ENCODE data around the gene IFT80.
"Not testable (repeated sequence)": the region's sequence is repeated elsewhere in the genome, so short reads cannot be mapped to it uniquely, and the experiment has no call there.

Gene IFT80

DNA sequence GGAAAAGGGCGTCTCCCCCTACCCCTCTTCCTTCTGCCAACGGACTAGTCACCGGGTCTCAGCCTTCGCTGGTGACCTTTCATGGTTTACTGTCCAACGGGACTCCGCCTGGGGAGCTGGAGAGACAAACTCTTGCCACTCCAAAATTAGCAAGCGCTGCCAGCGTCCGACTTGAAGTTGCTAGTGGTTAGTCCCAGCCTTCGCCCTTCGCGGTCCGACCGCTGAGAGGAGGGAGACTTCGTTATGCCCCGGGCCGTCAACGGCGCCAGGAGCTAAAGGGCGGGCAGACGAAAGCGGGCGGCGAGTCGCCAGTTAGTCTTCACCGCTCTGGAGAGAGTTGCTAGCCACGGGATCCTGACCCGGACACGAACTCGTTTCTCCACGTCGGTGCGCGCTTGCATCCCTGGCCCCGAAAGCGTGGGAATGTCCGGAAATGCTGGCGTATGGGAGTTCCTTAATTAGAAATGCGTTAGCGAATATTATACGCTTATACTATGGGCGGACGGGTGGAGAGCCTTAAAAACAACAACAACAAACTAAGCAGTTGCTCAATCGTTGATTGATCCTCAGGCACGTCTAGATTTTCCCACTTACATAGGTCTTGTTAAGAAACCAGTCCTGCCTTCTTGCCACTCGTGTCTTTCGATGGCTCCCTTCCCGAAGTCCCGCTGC, 1.1 kb upstream of the IFT80 start:
- DNase-seq: peak; percentile 21

DNA sequence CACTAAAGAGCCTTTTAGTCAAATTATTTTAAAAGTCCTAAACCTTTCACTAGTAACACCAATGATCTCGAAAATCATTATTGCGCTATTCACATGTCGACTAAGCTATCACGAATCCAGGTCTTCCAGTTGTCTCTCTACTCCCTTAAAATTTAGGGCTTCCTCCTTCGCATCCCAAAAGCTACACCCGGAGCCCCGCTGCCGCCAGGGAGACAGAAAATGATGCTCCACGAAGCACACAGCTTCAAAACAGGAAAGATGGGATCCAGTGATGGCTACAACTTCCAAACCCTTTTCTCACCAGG, 253 bp downstream of the IFT80 start:
- DNase-seq: no peak

DNA sequence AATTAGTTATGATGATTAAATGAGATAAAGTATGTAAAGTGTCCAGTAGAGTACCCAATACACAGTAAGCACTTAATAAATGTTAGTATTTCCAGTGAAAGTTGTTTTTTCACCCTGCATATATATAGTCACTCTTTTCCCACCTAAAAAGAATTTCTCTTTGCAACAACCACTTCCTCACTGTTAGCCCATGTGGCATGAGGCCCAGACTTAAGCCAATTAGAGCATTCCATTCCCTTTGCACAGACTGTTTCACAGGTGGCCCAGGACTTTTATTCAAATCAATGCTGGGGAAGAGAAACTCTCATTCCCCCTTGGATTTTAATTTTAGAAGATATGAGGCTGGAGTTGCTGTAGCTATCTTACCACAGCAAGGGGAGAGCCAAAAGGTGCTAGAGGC, 3.7 kb downstream of the IFT80 start:
- DNase-seq: no peak

DNA sequence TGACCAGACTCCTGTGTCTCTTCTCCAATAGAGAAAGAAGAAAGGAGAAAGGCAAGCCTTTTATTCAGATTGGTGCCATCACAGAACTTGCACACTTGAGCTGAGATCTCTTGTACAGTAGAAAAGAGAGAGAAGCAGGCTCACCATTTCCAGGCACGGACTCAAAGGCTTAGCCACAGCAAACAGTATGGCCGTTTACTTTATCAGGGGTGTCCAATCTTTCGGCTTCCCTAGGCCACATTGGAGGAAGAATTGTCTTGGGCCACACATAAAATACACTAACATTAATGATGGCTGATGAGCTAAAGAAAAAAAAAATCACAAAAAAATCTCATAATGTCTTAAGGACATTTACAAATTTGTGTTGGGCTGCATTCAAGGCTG, 5.0 kb downstream of the IFT80 start:
- no peak for DNase-seq

DNA sequence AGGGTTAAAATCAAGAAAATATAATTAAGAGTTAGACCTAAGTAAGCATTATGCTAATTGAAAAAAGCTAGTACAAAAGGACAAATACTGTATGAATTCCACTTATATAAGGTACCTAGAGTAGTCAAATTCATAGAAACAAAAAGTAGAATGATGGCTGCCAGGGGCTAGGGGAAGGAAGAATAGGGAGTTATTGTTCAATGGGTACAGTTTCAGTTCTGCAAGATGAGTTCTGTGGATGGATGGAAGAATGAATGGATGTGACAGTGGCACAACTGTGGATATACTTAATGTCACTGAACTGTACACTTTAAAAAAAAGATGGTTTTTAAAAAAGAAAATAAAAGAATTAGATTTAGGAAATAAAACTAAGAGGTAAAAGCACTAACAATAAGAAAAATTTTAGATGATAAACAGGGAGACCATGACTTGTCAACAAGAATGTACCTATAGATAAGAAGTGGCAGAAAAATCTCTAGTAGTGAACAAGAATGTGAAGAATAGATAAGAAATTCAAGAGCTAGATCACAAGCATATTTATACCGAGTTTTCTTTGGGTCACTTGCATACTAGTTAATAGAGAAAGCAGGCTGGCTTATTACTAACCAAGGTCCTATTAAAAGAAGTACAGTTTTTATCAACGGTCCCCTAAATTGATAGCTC, 5.5 kb downstream of the IFT80 start:
- DNase-seq: no peak

DNA sequence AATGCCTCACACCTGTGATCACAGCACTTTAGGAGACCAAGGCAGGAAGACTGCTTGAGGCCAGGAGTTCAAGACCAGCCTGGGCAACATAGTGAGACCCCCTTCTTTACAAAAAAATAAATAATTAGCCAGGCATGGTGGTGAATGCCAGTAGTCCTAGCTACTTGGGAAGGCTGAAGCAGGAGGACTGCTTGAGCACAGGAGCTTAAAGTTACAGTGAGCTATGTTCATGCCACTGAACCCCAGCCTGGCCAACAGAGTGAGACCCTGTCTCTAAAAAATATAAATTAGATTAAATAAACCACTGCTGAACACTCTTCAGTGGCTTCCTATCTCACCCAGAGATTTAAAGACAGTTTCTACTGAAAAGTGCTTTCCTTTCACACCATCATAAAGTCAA, 6.2 kb downstream of the IFT80 start:
- no peak for DNase-seq

DNA sequence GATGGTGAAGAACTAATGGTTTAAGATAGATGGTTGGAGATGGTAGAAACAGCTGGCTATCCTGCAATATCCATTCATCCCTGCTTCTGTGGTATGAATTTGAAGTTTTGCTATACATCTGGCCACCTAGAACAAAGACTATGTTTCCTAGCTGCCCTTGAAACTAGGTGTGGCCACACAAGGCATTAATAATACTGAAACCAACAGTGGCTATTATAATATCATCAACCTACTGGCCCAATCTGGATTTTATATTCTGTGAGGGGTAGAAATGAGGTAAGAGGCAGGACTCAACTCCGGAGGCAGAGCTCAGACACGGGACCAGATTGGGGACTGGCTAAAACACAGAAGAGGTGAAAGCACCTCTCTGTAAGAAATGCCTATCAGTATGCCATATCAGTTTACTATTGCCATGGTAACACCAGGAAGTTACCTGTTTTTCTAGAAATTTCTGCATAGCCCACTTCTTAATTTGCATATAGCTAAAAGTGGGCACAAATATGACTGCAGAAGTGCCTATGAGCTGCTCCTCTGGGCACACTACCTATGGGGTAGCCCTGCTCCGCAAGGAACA, 8.4 kb downstream of the IFT80 start:
- no peak for DNase-seq

DNA sequence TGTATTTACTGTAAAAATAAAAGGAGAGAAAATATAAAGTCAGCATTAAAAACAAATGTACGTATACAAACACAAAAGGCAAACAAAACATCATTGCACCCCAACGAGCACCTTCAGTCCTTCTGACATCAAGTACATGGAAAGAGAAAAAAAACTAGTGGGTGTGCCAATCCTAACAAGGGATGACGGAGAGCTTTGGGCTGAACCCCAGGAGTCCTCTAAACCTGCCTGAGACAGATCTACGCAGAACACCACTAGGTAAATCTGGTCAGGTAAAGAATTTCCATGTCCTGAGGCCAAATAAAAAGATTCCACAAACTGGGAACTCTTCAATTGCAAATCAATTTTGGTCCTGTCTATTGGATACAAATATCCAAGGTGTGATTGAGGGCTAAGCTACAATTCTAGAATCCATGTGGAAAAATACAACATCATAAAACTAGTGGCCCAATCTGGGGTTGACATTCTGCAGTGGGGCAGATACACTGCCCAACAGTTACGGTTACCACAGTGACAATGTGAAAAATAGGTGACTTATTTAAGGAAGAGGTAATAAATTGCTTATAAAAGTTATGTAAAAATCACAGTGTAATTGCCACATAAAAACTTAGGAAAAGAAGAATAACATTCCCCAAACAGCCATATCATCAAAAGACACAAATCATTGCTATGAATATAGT, 14.2 kb downstream of the IFT80 start:
- no peak for DNase-seq

DNA sequence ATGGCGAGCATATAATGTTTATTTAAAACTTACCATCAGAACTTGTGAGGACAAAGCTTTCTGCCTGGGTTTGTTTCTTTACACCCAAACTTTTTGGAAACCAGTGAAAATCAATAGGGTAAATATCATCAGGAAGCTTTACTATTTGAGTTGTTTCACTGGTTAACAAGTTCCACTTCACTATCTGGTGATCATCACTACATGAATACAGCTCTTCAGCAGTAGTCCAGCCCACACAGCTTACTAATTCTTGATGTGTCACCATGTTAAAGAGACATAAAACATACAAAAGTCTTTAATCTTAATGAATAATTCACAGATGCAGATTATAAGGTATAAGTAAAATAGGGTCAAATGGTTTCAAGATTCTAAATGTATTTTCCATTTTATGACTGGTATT, 17.6 kb downstream of the IFT80 start:
- DNase-seq: no peak

DNA sequence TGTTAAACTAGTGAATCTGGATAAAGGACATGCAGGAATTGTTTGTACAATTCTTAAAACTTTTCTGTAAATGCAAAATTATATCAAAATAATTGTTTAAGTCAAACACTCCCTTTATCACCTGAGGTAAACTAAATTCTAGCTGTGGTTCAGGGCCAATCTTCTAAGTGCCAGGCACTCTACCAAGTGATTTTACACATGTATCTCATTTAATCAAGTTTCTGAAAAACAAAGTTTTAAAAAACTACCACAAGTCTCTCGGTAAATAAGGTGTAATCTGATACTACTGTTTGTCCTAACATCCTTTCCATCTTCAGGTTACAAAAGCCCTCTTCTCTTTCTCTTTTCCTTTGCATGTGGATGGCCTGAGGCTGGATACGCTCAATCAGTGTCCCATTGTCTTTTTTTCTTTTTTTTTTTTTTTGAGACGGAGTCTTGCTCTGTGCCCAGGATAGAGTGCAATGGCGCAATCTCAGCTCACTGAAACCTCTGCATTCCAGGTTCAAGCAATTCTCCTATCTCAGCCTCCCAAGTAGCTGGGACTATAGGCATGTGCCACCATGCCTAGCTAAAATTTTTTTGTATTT, 19.3 kb downstream of the IFT80 start:
- no peak for DNase-seq

DNA sequence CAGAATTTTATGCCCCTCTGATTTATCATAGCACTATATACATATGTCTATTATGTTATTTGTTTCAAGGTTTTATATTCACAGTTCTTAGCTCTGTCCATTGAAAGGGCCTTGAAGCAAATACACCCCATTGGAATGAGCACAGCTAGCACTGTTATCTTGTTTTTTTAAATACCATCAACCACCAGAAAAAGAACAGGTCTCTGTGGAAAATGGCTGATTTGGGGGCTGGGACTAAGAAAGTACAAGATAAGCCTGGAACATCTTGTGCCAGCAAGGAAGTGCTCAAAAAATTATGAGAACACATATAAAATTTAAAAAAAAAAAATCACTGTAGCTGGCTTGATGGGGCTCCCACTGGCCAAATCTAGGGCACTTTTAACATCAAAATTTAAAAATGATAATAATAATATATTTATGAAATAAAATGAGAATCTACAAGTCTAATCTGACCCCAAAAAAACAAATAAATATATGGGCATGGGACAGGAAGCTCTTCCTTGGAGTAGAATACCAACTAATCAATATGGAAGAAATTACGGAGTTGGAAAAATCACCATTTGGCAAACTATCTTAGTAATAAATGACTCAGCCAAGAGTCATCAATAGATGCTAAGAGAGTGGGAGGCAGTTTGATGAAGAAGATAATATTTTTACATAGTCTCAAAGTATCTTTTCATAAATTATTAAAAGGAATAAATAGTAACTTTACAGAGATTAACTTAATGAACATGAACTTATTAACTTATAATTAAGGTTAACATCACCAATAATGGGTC, 20.5 kb downstream of the IFT80 start:
- DNase-seq: no peak

DNA sequence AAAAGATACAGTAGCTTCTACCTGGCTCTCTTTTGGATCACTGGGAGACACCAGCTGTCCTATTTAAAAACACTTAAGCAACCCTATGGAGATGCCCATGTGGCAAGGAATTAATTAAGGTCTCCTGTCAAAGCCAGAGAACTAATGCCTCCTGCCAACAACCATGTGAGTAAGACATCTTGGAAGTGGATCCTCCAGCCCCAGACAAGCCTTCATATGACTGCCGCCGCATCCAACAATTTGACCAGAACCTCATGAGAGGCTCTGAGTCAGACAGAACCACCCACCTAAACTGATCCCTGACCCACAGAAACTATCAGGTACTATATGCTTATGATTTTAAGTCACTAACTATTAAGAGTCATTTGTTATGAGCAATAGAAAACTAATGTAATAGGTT, 22.3 kb downstream of the IFT80 start:
- no peak for DNase-seq

DNA sequence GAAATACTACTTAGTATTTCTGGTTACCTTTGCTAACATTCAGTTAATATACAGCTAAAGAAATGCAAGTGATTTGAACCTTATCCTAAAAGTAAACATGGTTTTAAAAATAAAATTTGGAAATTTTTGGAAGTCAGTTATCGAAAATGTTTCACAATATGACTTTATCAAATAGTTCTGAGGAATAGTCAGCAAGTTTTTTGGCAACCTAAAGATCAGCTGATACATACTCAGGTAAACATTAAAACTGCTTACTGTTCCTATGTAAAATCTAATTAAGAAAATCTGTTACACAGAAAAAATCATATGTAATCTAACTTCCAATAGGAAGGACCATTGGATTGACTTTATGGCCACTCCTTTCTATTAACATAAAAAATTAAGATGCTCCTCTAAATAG, 24.1 kb downstream of the IFT80 start:
- DNase-seq: no peak

DNA sequence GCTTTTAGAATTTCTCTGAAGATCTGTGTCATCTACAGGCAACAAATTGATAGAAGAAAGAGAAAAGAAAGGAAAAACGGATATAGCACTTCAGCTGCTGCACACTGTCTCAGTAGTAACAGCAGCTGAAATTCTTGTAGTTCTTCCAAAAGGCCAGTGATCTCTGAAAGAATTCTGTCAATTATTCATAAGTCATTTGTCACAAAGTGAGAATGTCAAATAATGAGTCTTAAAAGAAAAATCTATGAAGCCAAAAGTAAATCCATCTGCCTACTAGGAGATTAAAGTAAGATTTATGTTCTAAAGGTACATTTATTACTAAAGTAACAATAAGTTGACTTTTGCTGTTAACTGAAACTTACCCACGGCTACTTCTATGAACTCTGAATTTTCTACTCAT, 24.6 kb downstream of the IFT80 start:
- DNase-seq: no peak

DNA sequence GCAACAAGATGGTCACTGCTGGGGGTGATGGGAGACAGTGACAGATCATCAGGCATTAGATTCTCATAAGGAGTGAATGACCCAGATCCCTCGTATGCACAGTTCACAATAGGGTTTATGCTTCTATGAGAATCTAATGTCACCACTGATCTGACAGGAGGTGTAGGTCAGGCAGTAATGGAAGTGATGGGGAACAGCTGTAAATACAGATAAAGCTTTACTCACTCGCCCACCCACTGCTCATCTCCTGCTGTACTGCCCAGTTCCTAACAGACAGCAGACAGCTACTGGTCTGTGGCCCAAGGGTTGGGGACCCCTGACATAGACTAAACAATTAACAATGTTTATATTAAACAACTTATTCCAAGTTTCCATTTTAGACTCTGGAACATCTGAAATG, 25.4 kb downstream of the IFT80 start:
- DNase-seq: no peak

DNA sequence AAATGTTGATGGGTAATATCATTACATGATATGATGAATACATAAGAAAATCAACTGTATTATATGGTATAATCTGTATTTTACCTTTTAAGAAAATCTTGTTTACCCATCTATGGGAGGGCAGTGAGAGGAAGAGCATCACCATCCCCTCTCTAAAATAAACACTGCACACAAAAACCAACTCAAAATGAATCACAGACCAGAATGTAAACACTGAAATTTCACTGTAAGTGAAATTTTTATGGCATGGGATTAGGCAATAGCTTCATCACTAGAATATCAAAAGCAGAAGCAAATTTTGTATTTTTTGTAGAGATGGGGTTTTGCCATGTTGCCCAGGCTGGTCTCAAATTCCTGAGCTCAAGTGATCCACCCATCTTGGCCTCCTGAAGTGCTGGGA, 26.2 kb downstream of the IFT80 start:
- DNase-seq: no peak

DNA sequence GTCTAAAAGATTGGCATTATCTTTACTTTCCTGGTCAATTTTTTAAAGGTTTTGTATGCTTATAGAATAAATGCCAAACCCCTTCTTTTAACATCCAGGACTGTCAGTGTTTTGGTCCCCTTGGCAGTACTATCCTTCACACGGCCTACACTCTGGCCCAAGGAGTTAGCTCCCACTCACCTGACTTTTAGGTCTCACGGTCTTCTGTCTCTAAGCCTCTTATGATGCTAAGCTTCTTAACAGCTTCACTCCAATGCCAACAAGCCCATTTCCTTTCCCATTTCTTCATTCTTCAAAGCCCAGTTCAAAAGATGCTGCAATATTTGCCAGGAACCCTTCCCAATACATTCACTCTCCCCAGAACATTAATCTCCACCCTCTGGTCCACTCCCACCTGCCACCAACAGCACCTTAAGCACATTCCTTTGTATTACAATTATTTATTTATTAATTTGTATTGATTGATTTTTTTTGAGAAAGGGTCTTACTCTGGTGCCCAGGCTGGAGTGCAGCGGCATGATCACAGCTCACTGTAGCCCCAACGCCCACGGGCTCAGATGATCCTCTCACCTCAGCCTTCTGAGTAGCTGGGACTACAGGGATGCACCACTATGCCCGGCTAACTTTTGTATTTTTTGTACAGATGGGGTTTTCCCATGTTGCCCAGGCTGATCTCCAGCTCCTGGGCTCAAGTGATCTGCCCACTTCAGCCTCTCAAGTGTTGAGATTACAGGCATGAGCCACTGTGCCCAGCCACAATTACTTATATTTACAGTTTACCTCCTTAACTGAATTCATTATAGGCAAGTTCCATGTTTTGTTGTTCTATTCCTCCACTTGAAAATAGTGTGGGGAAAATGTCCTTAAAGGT, 27.8 kb downstream of the IFT80 start:
- no peak for DNase-seq

DNA sequence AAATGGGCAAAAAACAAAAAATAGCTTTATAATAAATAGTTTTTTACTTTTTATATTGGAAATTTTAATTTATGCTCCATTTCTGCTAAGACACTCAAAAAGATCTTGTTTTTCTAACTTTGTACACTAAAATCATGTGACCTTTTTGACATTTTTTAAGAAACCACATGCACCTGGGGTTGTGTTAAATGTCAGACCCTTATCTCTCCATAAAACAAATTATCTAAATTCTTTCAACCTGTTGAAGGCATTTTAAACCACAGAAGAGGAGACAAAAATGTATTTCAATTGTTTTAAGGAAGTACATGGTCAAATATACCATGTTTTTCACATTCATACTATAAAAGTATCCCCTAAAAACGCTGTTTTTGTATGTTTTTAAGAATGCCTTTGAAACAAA, 29.2 kb downstream of the IFT80 start:
- no peak for DNase-seq

DNA sequence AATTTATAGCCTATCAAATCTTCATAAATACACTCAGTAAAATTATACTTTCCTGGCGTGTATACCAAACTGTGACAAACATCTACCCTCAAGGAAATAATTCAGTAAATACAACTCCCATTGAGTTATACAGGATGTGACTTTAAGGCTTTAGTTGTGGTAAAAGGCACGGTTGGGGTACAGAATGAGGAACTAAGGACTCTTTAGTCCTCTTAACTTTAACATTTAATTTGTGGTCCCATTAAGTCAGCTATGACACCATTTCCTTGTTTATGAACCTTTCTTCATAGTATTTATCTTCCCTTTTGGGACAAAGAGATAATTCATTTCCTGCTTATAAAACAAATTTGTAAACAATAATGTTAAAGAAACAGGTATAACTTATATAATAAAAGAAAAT, 30.2 kb downstream of the IFT80 start:
- no peak for DNase-seq

DNA sequence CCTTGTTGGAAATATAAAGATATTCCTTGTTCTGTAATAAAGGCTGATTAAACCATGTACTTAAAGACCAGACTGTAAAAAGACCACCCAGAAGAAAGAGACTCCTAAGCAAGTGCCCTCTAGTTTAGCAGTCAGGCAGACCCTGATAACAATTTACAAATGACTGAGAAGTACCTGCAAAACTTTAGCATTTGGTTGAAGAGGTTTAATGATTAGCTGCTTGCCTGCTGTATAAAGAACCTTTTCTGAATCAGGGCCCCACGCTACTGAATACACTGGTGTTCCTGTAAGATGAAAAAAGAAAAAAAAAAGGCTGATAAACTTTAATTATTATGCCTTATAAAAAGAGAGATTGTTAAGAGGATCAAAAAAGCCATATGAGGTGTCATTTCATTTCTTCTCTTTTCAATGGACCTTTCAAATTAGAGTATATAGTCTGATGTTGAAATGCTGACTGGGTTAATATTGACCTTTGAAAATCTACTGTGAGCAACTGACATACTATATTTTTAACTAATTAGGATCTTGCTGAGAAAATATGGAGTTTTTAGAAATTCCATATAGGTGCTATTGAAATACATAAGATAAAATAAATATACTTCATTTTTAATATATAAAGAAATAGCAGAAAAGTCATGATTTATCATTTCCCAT, 33.0 kb downstream of the IFT80 start:
- DNase-seq: no peak

DNA sequence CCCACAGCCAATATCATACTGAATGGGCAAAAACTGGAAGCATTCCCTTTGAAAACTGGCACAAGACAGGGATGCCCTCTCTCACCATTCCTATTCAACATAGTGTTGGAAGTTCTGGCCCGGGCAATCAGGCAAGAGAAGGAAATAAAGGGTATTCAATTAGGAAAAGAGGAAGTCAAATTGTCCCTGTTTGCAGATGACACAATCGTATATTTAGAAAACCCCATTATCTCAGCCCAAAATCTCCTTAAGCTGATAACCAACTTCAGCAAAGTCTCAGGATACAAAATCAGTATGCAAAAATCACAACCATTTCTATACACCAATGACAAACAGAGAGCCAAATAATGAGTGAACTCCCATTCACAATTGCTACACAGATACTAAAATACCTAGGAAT, 36.1 kb downstream of the IFT80 start:
- DNase-seq: not testable (repeated sequence)

DNA sequence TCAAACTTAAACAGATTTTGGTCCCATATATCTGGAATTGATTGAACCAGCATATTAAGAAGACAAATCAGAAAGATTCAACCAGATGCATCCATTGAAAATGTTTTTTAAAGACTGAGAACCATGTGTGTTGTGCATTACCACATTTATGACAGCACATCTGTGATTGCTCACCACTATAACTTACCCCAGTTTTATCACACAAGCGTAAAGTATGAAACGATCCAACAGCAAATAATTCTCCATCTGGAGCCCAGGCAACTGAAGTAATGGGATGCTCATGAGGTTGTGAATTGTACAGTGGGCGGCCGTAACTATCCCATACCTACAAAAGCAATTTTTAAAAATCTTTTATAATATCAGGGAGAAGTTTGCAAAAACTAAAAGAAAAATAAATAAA, 43.2 kb downstream of the IFT80 start:
- no peak for DNase-seq
